GM12878 (cell line): Measurements from ENCODE around the gene LTC4S.

Experiments used
- CTCF ChIP-seq, 3 experiments: IDR thresholded peaks in 2 of 3; conservative IDR thresholded peaks in 1 of 3; 2 replicates each; pipeline ENCODE4 v1.5.1; 2011; ENCODE audit warnings: low read depth in 3 of 3, low read length in 3 of 3, mild to moderate bottlenecking in 3 of 3, control low read depth in 2 of 3, moderate library complexity in 2 of 3, inconsistent platforms in 1 of 3, mixed read lengths in 1 of 3; ENCODE audit not compliant: control insufficient read depth in 2 of 3, insufficient read depth in 1 of 3; ENCODE audit errors: extremely low read depth in 1 of 3
- EED ChIP-seq: sonication (generic); IDR thresholded peaks from 2 replicates; pipeline ENCODE4 v1.6.1; 2016; ENCODE audit warnings: antibody characterized with exemption, low read depth
- EP300 ChIP-seq, 2 experiments: fragments of 150-350 bp in 1 of 2; IDR thresholded peaks; 2 replicates each; pipeline ENCODE4 v1.6.1; 2011 to 2012; ENCODE audit warnings: low read depth in 2 of 2, low read length in 2 of 2, borderline replicate concordance in 1 of 2, improper control_type of control experiment in 1 of 2, inconsistent platforms in 1 of 2; ENCODE audit not compliant: control insufficient read depth in 1 of 2
- EZH2 ChIP-seq: IDR thresholded peaks from 2 replicates; pipeline ENCODE4 v1.6.1; 2012; ENCODE audit warnings: low read depth, mild to moderate bottlenecking, control low read depth, inconsistent platforms, low read length, borderline replicate concordance; ENCODE audit not compliant: control insufficient read depth
- FOS ChIP-seq: IDR thresholded peaks from 3 replicates; pipeline ENCODE4 v1.6.1; 2011; ENCODE audit warnings: borderline replicate concordance; ENCODE audit not compliant: insufficient read length; ENCODE audit errors: extremely low read depth
- JUND ChIP-seq: IDR thresholded peaks from 2 replicates; pipeline ENCODE4 v1.6.1; 2012; ENCODE audit warnings: low read depth, mild to moderate bottlenecking, low read length, improper control_type of control experiment, moderate library complexity
- POLR2A ChIP-seq: IDR thresholded peaks from 2 replicates; pipeline ENCODE4 v1.6.1; 2011; ENCODE audit warnings: low read depth, mild to moderate bottlenecking, low read length
- SP1 ChIP-seq: IDR thresholded peaks from one replicate; pipeline ENCODE4 v1.6.1; 2011; ENCODE audit warnings: low read depth, low read length
- USF2 ChIP-seq: IDR thresholded peaks from 2 replicates; pipeline ENCODE4 v1.6.1; 2011; ENCODE audit warnings: low read depth, low read length, improper control_type of control experiment, borderline replicate concordance
- ZNF274 ChIP-seq: IDR thresholded peaks from one replicate; pipeline ENCODE4 v1.8.0; 2011; ENCODE audit not compliant: insufficient read length, insufficient read depth
- TF ChIP-seq, protein P1 (sequence below): fragments of 450-650 bp; conservative IDR thresholded peaks from 2 replicates; pipeline ENCODE4 v1.6.1; 2017; ENCODE audit warnings: mild to moderate bottlenecking, moderate library complexity

- no peak for TF ChIP-seq ZNF274
- no peak for TF ChIP-seq EED
- TF ChIP-seq CTCF (IDR thresholded peaks at IDR 0.05 in 2 of 3, conservative IDR thresholded peaks at IDR 0.05 in 1 of 3; ENCODE audit: control insufficient read depth in 2 of 3, extremely low read depth in 1 of 3, insufficient read depth in 1 of 3, low read depth in 3 of 3, low read length in 3 of 3) = peak; percentile 82 to 91 (median 87); a peak in 5 of 6 replicates
- TF ChIP-seq USF2 = peak; percentile 2; the same call in 1 of the 2 replicates
- peak; percentile 32; the same call in 1 of the 2 replicates for TF ChIP-seq POLR2A
- no peak for TF ChIP-seq SP1
- no peak for TF ChIP-seq FOS
- no peak for TF ChIP-seq EZH2
- TF ChIP-seq, protein P1, sequence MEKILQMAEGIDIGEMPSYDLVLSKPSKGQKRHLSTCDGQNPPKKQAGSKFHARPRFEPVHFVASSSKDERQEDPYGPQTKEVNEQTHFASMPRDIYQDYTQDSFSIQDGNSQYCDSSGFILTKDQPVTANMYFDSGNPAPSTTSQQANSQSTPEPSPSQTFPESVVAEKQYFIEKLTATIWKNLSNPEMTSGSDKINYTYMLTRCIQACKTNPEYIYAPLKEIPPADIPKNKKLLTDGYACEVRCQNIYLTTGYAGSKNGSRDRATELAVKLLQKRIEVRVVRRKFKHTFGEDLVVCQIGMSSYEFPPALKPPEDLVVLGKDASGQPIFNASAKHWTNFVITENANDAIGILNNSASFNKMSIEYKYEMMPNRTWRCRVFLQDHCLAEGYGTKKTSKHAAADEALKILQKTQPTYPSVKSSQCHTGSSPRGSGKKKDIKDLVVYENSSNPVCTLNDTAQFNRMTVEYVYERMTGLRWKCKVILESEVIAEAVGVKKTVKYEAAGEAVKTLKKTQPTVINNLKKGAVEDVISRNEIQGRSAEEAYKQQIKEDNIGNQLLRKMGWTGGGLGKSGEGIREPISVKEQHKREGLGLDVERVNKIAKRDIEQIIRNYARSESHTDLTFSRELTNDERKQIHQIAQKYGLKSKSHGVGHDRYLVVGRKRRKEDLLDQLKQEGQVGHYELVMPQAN = no peak
- no peak for TF ChIP-seq JUND
- TF ChIP-seq EP300 (IDR thresholded peaks at IDR 0.05; ENCODE audit: borderline replicate concordance in 1 of 2, control insufficient read depth in 1 of 2, low read depth in 2 of 2, low read length in 2 of 2) = no peak
Measured at GRCh38 chr5:179801304-179802206, 7.8 kb downstream of the LTC4S start.
